ENCODE data around the gene STARD4.

The STARD4 gene

DNA sequence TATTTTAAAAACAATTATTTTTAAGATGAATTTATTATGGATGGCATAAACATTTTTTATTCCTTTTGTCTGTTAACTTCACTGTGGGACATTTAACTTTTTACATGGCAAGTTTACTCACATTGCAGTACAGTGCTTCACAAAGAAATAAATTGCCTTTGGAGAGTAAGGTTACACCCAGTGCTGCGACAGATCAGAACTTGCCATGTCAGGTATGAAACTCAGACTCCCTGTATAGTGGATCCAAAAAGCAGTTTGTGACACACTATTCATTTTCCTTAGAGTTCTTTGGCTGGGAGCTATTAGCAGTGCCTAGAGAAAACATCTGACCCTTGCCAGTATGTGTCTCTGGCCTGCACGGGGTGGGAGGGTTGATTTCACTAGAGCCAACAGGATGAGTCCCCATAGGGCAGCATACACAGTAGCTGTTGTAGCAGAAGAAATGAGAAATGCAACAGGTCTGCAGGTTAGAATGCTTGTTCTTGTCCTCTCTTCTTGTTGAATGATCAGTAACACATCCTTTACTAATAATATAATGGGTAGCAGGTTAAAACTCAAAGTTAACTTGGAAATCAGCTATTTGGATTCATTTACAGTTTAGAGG lies 42.9 kb downstream of the STARD4 start:
- DNase-seq = no peak

DNA sequence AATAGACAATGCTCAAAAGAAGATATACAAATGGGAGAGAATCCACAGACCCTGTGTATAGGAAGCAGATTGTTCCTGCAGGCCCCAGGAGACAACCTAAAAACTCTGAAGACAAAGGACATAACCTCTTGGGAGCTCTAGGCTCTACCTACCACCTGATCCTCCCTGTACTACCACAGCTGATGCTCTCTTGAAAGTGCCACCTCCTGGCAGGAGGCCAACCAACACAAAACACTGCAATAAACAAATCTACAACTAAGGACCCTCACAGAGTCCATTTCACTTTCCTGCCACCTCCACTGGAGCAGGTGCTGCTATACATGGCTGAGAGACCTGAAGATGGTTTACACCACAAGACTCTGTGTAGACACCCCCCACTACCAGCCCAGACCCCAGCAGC lies 49.0 kb downstream of the STARD4 start:
- no peak for DNase-seq

DNA sequence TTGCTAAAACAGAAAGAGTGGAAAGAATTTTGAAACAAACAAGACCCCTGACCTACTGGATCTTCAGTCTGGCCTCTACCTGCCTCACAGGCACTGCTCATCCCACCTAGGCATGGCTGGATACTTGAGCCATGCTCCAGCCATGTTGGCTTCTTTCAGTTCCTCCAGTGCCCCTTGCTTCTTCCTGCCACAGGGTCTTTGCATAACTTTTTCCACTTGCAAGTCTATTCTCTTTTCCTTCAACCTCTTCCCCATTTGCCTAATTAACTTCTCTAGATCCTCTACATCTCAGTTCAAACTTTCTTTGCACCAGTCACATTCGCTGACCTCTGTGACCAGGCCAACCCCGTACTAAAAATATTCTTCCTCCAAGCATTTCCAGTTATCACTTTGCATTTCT lies 50.4 kb downstream of the STARD4 start:
- DNase-seq = no peak

DNA sequence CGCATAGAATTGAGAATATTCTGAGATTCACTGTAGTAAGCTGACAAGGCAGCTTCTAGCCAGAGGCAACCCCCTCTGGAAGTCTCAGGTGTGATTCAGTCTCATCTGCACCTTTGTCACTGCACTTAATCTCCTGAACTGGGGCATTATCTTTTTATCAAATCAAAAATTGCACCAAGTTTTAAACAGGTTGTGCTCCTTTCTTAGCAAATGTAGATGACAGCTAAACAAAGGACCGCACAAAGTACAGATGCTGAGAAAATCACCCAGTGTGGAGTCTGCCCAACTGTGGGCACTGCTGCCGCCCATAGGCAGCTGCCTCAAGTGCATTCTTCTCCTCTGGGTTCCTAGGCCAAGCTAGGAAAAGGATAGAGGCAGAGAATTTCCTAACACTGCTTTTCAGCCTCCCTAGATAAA lies 51.1 kb downstream of the STARD4 start:
- no peak for DNase-seq

DNA sequence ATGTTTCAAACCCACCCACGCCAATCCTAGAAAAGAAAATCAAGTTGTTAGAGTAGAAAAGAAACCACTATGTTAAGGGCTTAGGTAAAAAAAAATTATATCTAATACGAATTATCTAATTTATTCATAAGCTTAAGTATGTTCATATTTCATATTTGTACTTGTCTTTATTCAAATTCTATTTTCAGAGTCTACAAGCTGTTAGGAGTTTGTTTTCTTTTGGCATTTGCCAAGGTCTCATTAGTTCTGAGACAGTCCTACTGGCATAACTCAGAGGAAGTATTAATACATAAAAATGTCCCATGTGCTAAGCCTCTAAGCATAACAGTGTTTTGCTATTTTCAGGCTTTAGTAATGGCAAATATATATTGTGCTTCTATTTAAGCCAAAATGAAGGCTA lies 57.6 kb downstream of the STARD4 start:
- no peak for DNase-seq

DNA sequence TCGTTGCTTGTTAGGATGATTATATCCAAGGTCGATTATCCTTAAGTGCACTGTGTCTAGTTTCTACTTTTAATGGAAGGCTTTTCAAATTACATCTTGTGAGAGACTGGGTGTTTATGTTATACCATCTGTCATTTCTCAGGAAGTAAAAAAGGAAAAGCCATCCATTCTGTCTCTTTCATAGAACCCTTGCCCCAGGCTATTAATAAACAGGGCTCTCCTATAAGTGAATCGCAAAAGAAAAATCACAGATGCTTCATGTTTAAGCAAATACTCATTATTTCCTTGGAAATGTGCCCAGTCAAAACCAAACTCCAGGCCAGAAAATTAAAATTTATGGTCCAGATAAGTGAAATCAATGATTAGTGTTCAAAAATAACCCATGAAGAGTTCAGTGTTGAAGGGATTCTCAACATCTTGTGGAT lies 58.1 kb downstream of the STARD4 start:
- DNase-seq = no peak

DNA sequence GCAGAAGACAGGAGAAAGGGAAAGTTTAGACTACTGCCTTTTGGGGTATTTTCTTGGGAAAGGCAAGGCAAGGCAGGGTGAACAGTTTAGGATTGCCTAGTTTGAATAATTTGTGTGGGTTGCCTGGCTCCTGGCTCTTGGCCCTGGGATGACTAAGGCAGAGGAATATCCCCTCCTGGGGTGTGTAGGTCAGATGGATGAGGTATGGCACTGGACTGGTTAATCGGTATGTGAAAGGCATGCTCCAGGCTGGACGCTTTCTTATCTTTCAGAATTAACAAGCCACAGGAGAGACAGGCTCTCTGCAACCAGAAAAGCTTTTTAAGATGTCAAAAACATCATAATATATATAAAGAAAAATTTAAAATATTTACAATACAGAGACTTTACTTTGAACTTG lies 58.6 kb downstream of the STARD4 start:
- DNase-seq = no peak

DNA sequence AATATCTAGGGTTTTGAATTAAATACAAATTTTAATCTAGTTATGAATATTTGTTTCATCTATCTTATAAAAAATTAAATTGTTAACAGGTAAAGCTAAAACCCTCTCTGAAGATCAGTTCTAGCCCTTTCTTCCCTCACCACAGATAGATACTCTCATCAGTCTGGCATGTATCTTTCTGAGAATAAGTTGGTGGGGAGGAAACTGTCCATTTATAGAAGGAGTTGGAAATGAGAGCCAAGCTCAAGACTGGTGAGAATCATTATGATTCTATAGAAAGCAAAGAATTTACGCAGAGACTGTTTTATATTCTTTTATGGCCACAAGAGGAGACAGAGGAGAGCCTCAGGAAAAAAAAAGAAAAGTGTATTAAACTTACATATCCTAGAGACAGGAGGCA lies 59.0 kb downstream of the STARD4 start:
- DNase-seq = no peak

DNA sequence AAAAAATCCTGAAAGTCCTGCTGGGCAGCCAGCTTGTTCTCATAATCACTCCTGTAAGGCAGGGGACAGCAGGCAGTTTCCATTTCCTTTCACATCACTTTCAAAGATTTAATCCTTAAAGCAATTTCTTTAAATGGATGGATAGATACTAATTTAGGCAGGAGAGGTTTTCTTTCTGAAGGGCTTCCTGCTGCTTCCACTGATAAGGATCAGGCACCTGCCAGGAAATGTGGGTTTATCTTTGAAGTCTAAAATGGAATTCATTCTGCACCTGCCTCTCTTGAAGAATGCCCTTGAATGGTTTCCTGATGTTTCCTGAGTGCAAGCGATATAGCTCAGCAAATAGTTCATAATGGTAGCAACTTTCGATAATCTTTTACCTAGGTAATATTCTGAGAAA lies 64.5 kb downstream of the STARD4 start:
- no peak for DNase-seq

DNA sequence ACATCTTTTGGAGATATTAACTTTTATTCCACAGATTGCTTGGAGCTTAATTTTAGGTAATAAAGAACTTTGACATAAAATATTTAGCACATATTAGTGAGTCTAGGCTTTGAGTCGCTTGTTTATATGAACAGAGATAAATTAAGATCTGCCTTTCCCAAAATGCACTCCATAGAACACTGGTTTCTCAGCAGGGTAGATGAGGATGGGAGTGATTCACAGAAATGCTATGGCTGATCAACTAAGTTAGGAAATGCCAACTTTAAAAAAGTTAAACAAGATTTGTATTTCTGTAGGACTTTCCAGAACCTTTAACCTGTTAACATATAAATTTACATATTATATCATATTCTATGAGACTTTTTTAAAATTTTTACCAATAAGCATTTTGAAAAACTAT lies 65.2 kb downstream of the STARD4 start:
- no peak for DNase-seq
